IMR-90 (cell line): ENCODE results near the gene YPEL1. TPM values are rescaled to one million over a fixed set of nuclear protein-coding genes. Genes with fewer than 3 reads are reported as not detected.

Experiments
- ATAC-seq: fragments of 200-7000 bp; cut with Tn5 transposase; 2 replicates; pipeline ENCODE4 v1.9.1; 2020; ENCODE audit warnings: low read depth, mild to moderate bottlenecking, moderate library complexity
- BruUV-seq: library from RNA; stranded (reverse); fragments of 400-500 nt; replicated peaks from 2 replicates; lab custom pipeline; 2021; lab: Mats Ljungman, UMichigan
- CTCF ChIA-PET: fragments of 300-600 bp; formaldehyde crosslinking; extraction: SDS; loops from one replicate; lab custom pipeline; 2021; ENCODE audit warnings: antibody characterized with exemption; lab: Yijun Ruan, JAX
- POLR2A ChIA-PET: fragments of 300-600 bp; sonication (Branson Sonifier 250); formaldehyde crosslinking; loops from one replicate; lab custom pipeline; 2022; ENCODE audit warnings: antibody characterized with exemption; ENCODE audit not compliant: unreplicated experiment; lab: Charles Lee
- DNase-seq: peaks from one replicate; pipeline ENCODE4 v3.0.0; 2013
- H2AFZ ChIP-seq: replicated peaks from 2 replicates; pipeline ENCODE3; 2013; ENCODE audit warnings: low read length, mild to moderate bottlenecking; ENCODE audit not compliant: poor library complexity
- H2AK5ac ChIP-seq: 2 replicates; pipeline ENCODE4 v1.6.1; 2013; ENCODE audit warnings: low read depth, low read length, inconsistent platforms
- H2AK9ac ChIP-seq: replicated peaks from 2 replicates; pipeline ENCODE3; 2013; ENCODE audit warnings: mild to moderate bottlenecking, low read depth, low read length, moderate library complexity; ENCODE audit not compliant: poor library complexity
- H2BK120ac ChIP-seq: 2 replicates; pipeline ENCODE4 v1.6.1; 2013; ENCODE audit warnings: low read depth, low read length, inconsistent platforms
- H2BK15ac ChIP-seq: 3 replicates; pipeline ENCODE4 v1.6.1; 2013; ENCODE audit warnings: low read depth, low read length, inconsistent platforms
- H2BK20ac ChIP-seq: 2 replicates; pipeline ENCODE4 v1.6.1; 2013; ENCODE audit warnings: low read depth, mild to moderate bottlenecking, inconsistent platforms, low read length, moderate library complexity
- H2BK5ac ChIP-seq: 2 replicates; pipeline ENCODE4 v1.6.1; 2013; ENCODE audit warnings: mild to moderate bottlenecking, low read depth, low read length, inconsistent platforms; ENCODE audit not compliant: poor library complexity, severe bottlenecking
- H3K14ac ChIP-seq: replicated peaks from 2 replicates; pipeline ENCODE4 v1.6.1; 2013; ENCODE audit warnings: low read depth, low read length, inconsistent platforms
- H3K18ac ChIP-seq: 2 replicates; pipeline ENCODE4 v1.6.1; 2013; ENCODE audit warnings: low read depth, low read length, control low read depth
- H3K23ac ChIP-seq: 2 replicates; pipeline ENCODE4 v1.6.1; 2013; ENCODE audit warnings: low read depth, low read length, inconsistent platforms
- H3K27ac ChIP-seq: 2 replicates; pipeline ENCODE4 v1.5.1; 2013; ENCODE audit warnings: mild to moderate bottlenecking, control low read depth, low read length; ENCODE audit not compliant: insufficient read depth
- H3K27me3 ChIP-seq: 2 replicates; pipeline ENCODE4 v1.6.1; 2013; ENCODE audit warnings: low read length; ENCODE audit not compliant: control insufficient read depth, insufficient read depth
- H3K36me3 ChIP-seq: 2 replicates; pipeline ENCODE4 v1.6.1; 2013; ENCODE audit warnings: low read length, mixed read lengths; ENCODE audit not compliant: control insufficient read depth, insufficient read depth
- H3K4ac ChIP-seq: 2 replicates; pipeline ENCODE4 v1.6.1; 2013; ENCODE audit warnings: low read depth, low read length, inconsistent platforms
- H3K4me1 ChIP-seq: 2 replicates; pipeline ENCODE4 v1.6.1; 2013; ENCODE audit warnings: low read length, mixed read lengths; ENCODE audit not compliant: control insufficient read depth, insufficient read depth
- H3K4me2 ChIP-seq: 2 replicates; pipeline ENCODE4 v1.6.1; 2013; ENCODE audit warnings: low read depth, mild to moderate bottlenecking, control low read depth, low read length, moderate library complexity
- H3K4me3 ChIP-seq: 2 replicates; pipeline ENCODE4 v1.5.1; 2013; ENCODE audit warnings: low read depth, mild to moderate bottlenecking, control low read depth, low read length, moderate library complexity; ENCODE audit not compliant: insufficient read depth
- H3K56ac ChIP-seq: 2 replicates; pipeline ENCODE4 v1.6.1; 2013; ENCODE audit warnings: low read length, inconsistent platforms; ENCODE audit not compliant: insufficient read depth; ENCODE audit errors: extremely low read depth
- H3K79me1 ChIP-seq, 2 experiments: 2 replicates each; pipeline ENCODE4 v1.6.1; 2013; ENCODE audit warnings: low read length in 2 of 2, inconsistent platforms in 1 of 2, low read depth in 1 of 2
- H3K9ac ChIP-seq: 2 replicates; pipeline ENCODE4 v1.6.1; 2013; ENCODE audit warnings: low read depth, low read length, control low read depth
- H3K9me1 ChIP-seq: 2 replicates; pipeline ENCODE4 v1.6.1; 2013; ENCODE audit warnings: low read length, inconsistent platforms; ENCODE audit not compliant: insufficient read depth
- H3K9me3 ChIP-seq: 2 replicates; pipeline ENCODE4 v1.6.1; 2013; ENCODE audit warnings: low read length; ENCODE audit not compliant: control insufficient read depth, insufficient read depth
- H4K20me1 ChIP-seq: 2 replicates; pipeline ENCODE4 v1.6.1; 2013; ENCODE audit warnings: low read length, inconsistent platforms; ENCODE audit not compliant: insufficient read depth
- H4K5ac ChIP-seq: 2 replicates; pipeline ENCODE4 v1.6.1; 2013; ENCODE audit warnings: mild to moderate bottlenecking, low read depth, low read length, control low read depth
- H4K8ac ChIP-seq, 2 experiments: 2 replicates each; pipeline ENCODE4 v1.6.1; 2013; ENCODE audit warnings: low read depth in 2 of 2, low read length in 2 of 2, control low read depth in 1 of 2, inconsistent platforms in 1 of 2
- H4K91ac ChIP-seq: 2 replicates; pipeline ENCODE4 v1.6.1; 2013; ENCODE audit warnings: low read depth, low read length, inconsistent platforms; ENCODE audit not compliant: insufficient read depth
- BHLHE40 ChIP-seq: fragments of 150-350 bp; IDR thresholded peaks from 2 replicates; pipeline ENCODE4 v1.6.1; 2016; ENCODE audit warnings: mild to moderate bottlenecking, low read depth, low read length
- CEBPB ChIP-seq: IDR thresholded peaks from 2 replicates; pipeline ENCODE4 v1.6.1; 2012; ENCODE audit warnings: low read depth, low read length, improper control_type of control experiment
- CHD1 ChIP-seq: IDR thresholded peaks from 2 replicates; pipeline ENCODE4 v1.6.1; 2012; ENCODE audit warnings: low read depth, low read length, improper control_type of control experiment
- FOS ChIP-seq: fragments of 150-350 bp; IDR thresholded peaks from 2 replicates; pipeline ENCODE4 v1.6.1; 2016; ENCODE audit warnings: low read depth, low read length
- MAFK ChIP-seq: IDR thresholded peaks from 2 replicates; pipeline ENCODE4 v1.6.1; 2012; ENCODE audit warnings: low read depth, low read length, improper control_type of control experiment
- MAZ ChIP-seq: IDR thresholded peaks from 2 replicates; pipeline ENCODE4 v1.6.1; 2012; ENCODE audit warnings: low read depth, mild to moderate bottlenecking, low read length, improper control_type of control experiment, moderate library complexity, borderline replicate concordance
- MXI1 ChIP-seq: IDR thresholded peaks from 2 replicates; pipeline ENCODE4 v1.6.1; 2012; ENCODE audit warnings: low read depth, mild to moderate bottlenecking, low read length, moderate library complexity, borderline replicate concordance
- NFE2L2 ChIP-seq: fragments of 150-350 bp; IDR thresholded peaks from 2 replicates; pipeline ENCODE4 v1.6.1; 2016; ENCODE audit warnings: low read depth, mild to moderate bottlenecking, low read length
- POLR2A ChIP-seq: IDR thresholded peaks from 2 replicates; pipeline ENCODE4 v1.6.1; 2012; ENCODE audit warnings: mild to moderate bottlenecking, low read depth, low read length
- RAD21 ChIP-seq: IDR thresholded peaks from 2 replicates; pipeline ENCODE4 v1.6.1; 2012; ENCODE audit warnings: low read length, improper control_type of control experiment
- RCOR1 ChIP-seq: IDR thresholded peaks from 2 replicates; pipeline ENCODE4 v1.6.1; 2012; ENCODE audit warnings: mild to moderate bottlenecking, low read length, improper control_type of control experiment; ENCODE audit not compliant: insufficient replicate concordance
- RFX5 ChIP-seq: IDR thresholded peaks from 2 replicates; pipeline ENCODE4 v1.8.0; 2012; ENCODE audit warnings: low read depth, mild to moderate bottlenecking, low read length, moderate library complexity
- SMC3 ChIP-seq: fragments of 150-350 bp; IDR thresholded peaks from 2 replicates; pipeline ENCODE4 v1.6.1; 2016; ENCODE audit warnings: low read depth, mild to moderate bottlenecking, antibody characterized with exemption, low read length, moderate library complexity
- WGBS, 2 experiments: methylation state at CpG; one replicate each; pipeline versions ENCODE4 v1.1.5 to v1.1.7; 2013; ENCODE audit warnings: missing lambda C conversion rate in 2 of 2; ENCODE audit not compliant: insufficient read length in 1 of 2; ENCODE audit errors: extremely low coverage in 2 of 2; 5-methylcytosine and 5-hydroxymethylcytosine counted together
- dilution Hi-C: fragments of 300-500 bp; cut with HindIII; formaldehyde crosslinking; loops from one replicate; pipeline ENCODE4 v1.14.3; 2018; ENCODE audit warnings: low sequenced_read_pairs; ENCODE audit not compliant: unreplicated experiment
- in situ Hi-C: fragments of 300-500 bp; cut with MboI; formaldehyde crosslinking; loops from 3 replicates; pipeline ENCODE4 v1.14.3; 2019; ENCODE audit warnings: low sequenced_read_pairs, inconsistent platforms, mixed read lengths
- intact Hi-C: fragments of 100-400 bp; cut with micrococcal nuclease; formaldehyde crosslinking; loops from 2 replicates; pipeline ENCODE4 v1.10.0; 2022
- polyA plus RNA-seq, 3 experiments: library from polyadenylated mRNA; depleted of rRNA; stranded (reverse); fragments of >200 nt; gene quantifications; 2 replicates each; pipeline ENCODE4 v1.2.3, GENCODE V29; 2012; ENCODE audit warnings: low replicate concordance in 1 of 3
- total RNA-seq: library from RNA; depleted of rRNA; stranded (reverse); fragments of >200 nt; gene quantifications from 2 replicates; pipeline ENCODE4 v1.2.3, GENCODE V29; 2012
- TF ChIP-seq, protein P1 (sequence below): conservative IDR thresholded peaks from 2 replicates; pipeline ENCODE4 v1.5.1; 2012; ENCODE audit warnings: mild to moderate bottlenecking, low read depth, low read length, improper control_type of control experiment
- TF ChIP-seq, protein P2 (sequence below): fragments of 150-350 bp; IDR thresholded peaks from 2 replicates; pipeline ENCODE4 v1.6.1; 2016; ENCODE audit warnings: low read depth, mild to moderate bottlenecking, low read length, moderate library complexity, borderline replicate concordance
- TF ChIP-seq, protein P3 (sequence below): fragments of 150-350 bp; IDR thresholded peaks from 2 replicates; pipeline ENCODE4 v1.6.1; 2017; ENCODE audit warnings: mild to moderate bottlenecking, antibody characterized with exemption, low read length, low read depth

The YPEL1 gene
- total and polyA plus RNA-seq, 2 of the 4 experiments (the other 2 are of a cell fraction) = 0.72 to 1.3 TPM

DNA sequence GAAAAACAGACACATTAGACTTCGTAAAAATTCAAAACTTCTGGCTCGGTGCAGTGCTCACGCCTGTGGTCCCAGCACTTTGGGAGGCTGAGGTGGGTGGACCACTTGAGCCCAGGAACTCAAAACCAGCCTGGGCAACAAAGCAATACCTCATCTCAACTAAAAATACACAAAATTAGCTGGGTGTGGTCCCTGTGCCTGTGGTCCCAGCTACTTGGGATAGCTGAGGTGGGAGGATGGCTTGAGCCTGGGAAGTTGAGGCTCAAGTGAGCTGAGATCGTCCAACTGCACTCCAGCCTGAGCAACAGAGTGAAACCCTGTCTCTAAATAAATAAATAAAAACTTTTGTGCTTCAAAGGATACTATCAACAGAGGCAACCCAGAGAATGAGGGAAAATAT lies 23.7 kb downstream of the YPEL1 start:
- no TSS peak for BruUV-seq
- H3K4me3 ChIP-seq = no peak overlapping the region
- H4K20me1 ChIP-seq = no peaks in the 10 kb centered on the region
- H4K5ac ChIP-seq = no peak overlapping the region
- H2BK5ac ChIP-seq = no peak overlapping the region
- no peak overlapping the region for H3K9ac ChIP-seq
- H2BK20ac ChIP-seq = no peak overlapping the region
- H4K91ac ChIP-seq = no peak overlapping the region
- POLR2A ChIA-PET = interaction anchor here (0.7 kb wide), 1 partner anchor 215 kb away, joined by 3 read pairs; no protein-coding TSS in a partner anchor
- no peak overlapping the region for H2AFZ ChIP-seq
- peaks cover 0 to 7% of the 10 kb centered on the region in 2 experiments; a peak in 2 of 4 replicates for H3K79me1 ChIP-seq
- no peak for DNase-seq
- peaks cover 2% of the 10 kb centered on the region; the same call in 1 of the 2 replicates for H3K36me3 ChIP-seq
- H2AK5ac ChIP-seq = no peak overlapping the region
- H3K9me1 ChIP-seq = peaks cover 14% of the 10 kb centered on the region
- H3K4me1 ChIP-seq = peaks cover 6% of the 10 kb centered on the region
- H3K27ac ChIP-seq = no peak overlapping the region
- WGBS, 2 experiments = 92% methylated on average over 2 of the region's 4 CpGs; no CpG with 5 or more reads in 1 of the 2 experiments
- H2AK9ac ChIP-seq = peak overlapping the region; percentile 42
- H4K8ac ChIP-seq = no peak overlapping the region
- no peak overlapping the region for H3K18ac ChIP-seq
- no peak overlapping the region for H3K23ac ChIP-seq
- H3K56ac ChIP-seq = no peak overlapping the region
- H2BK120ac ChIP-seq = no peak overlapping the region
- in situ Hi-C loops (loop anchor here (5.0 kb wide), 1 partner anchor 225 kb away; no protein-coding TSS in a partner anchor), intact Hi-C loops (loop anchor here (5.0 kb wide), 2 partner anchors 155 to 240 kb away; partner anchors contain the start of genes MAPK1 and PPM1F), dilution Hi-C loops (no loop called here)
- H3K4ac ChIP-seq = no peak overlapping the region
- no peak overlapping the region for H3K14ac ChIP-seq
- no peaks in the 10 kb centered on the region for H3K27me3 ChIP-seq
- H2BK15ac ChIP-seq = no peak overlapping the region
- no peaks in the 10 kb centered on the region for H3K9me3 ChIP-seq
- no peak for ATAC-seq
- CTCF ChIA-PET = no interaction called here
- no peak overlapping the region for H3K4me2 ChIP-seq
- no peak for TF ChIP-seq RAD21
- no peak for TF ChIP-seq RFX5
- no peak for TF ChIP-seq MXI1
- TF ChIP-seq SMC3 = no peak
- no peak for TF ChIP-seq NFE2L2
- TF ChIP-seq CHD1 = no peak
- TF ChIP-seq, protein P1, sequence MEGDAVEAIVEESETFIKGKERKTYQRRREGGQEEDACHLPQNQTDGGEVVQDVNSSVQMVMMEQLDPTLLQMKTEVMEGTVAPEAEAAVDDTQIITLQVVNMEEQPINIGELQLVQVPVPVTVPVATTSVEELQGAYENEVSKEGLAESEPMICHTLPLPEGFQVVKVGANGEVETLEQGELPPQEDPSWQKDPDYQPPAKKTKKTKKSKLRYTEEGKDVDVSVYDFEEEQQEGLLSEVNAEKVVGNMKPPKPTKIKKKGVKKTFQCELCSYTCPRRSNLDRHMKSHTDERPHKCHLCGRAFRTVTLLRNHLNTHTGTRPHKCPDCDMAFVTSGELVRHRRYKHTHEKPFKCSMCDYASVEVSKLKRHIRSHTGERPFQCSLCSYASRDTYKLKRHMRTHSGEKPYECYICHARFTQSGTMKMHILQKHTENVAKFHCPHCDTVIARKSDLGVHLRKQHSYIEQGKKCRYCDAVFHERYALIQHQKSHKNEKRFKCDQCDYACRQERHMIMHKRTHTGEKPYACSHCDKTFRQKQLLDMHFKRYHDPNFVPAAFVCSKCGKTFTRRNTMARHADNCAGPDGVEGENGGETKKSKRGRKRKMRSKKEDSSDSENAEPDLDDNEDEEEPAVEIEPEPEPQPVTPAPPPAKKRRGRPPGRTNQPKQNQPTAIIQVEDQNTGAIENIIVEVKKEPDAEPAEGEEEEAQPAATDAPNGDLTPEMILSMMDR = no peak
- no peak for TF ChIP-seq MAZ
- no peak for TF ChIP-seq FOS
- TF ChIP-seq MAFK = no peak
- TF ChIP-seq, protein P2, sequence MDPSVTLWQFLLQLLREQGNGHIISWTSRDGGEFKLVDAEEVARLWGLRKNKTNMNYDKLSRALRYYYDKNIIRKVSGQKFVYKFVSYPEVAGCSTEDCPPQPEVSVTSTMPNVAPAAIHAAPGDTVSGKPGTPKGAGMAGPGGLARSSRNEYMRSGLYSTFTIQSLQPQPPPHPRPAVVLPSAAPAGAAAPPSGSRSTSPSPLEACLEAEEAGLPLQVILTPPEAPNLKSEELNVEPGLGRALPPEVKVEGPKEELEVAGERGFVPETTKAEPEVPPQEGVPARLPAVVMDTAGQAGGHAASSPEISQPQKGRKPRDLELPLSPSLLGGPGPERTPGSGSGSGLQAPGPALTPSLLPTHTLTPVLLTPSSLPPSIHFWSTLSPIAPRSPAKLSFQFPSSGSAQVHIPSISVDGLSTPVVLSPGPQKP = no peak
- no peak for TF ChIP-seq RCOR1
- no peak for TF ChIP-seq BHLHE40
- no peak for TF ChIP-seq CEBPB
- TF ChIP-seq, protein P3, sequence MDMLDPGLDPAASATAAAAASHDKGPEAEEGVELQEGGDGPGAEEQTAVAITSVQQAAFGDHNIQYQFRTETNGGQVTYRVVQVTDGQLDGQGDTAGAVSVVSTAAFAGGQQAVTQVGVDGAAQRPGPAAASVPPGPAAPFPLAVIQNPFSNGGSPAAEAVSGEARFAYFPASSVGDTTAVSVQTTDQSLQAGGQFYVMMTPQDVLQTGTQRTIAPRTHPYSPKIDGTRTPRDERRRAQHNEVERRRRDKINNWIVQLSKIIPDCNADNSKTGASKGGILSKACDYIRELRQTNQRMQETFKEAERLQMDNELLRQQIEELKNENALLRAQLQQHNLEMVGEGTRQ = no peak
- no peak for TF ChIP-seq POLR2A
